Esophagus squamous epithelium (tissue), 4 donors: ENCODE results near the gene SLC26A11.

Experiments used
- POLR2A ChIP-seq, 4 donors: fragments of 450-650 bp; IDR thresholded peaks; one replicate each; pipeline ENCODE4 v1.6.1; 2017; ENCODE audit warnings: antibody characterized with exemption in 4 of 4, mild to moderate bottlenecking in 4 of 4, moderate library complexity in 3 of 4
- TF ChIP-seq, protein P1 (sequence below), 6 experiments: fragments of 450-650 bp in 4 of 6; fragments of 200-600 bp in 2 of 6; sonication (generic) in 2 of 6; IDR thresholded peaks; one replicate each; pipeline ENCODE4 v1.5.1; 2016 to 2019; ENCODE audit warnings: antibody characterized with exemption in 6 of 6, mild to moderate bottlenecking in 4 of 6, moderate library complexity in 4 of 6

DNA sequence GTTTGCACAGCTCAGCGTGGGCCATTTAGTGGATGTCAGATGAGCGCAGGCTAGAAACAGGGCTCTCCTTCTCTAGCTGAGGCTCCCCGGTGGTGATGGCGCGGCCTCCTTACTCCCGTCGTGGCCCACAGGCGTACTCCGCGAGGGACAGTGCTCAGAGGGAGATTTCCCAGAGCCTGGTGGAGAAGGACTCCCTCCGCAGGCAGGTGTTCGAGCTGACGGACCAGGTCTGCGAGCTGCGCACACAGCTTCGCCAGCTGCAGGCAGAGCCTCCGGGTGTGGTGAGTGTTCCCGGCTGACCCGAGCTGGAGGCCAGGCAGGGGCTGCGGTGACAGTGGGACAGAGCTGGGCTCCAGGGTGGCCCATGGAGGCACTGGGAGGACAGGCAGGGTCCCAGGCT lies 29.0 kb upstream of the SLC26A11 start:
- TF ChIP-seq, protein P1, sequence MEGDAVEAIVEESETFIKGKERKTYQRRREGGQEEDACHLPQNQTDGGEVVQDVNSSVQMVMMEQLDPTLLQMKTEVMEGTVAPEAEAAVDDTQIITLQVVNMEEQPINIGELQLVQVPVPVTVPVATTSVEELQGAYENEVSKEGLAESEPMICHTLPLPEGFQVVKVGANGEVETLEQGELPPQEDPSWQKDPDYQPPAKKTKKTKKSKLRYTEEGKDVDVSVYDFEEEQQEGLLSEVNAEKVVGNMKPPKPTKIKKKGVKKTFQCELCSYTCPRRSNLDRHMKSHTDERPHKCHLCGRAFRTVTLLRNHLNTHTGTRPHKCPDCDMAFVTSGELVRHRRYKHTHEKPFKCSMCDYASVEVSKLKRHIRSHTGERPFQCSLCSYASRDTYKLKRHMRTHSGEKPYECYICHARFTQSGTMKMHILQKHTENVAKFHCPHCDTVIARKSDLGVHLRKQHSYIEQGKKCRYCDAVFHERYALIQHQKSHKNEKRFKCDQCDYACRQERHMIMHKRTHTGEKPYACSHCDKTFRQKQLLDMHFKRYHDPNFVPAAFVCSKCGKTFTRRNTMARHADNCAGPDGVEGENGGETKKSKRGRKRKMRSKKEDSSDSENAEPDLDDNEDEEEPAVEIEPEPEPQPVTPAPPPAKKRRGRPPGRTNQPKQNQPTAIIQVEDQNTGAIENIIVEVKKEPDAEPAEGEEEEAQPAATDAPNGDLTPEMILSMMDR (IDR thresholded peaks at IDR 0.05), result no peak
- no peak for TF ChIP-seq POLR2A (IDR thresholded peaks at IDR 0.05)
